ENCODE results near the gene MARVELD1.

Gene MARVELD1

DNA sequence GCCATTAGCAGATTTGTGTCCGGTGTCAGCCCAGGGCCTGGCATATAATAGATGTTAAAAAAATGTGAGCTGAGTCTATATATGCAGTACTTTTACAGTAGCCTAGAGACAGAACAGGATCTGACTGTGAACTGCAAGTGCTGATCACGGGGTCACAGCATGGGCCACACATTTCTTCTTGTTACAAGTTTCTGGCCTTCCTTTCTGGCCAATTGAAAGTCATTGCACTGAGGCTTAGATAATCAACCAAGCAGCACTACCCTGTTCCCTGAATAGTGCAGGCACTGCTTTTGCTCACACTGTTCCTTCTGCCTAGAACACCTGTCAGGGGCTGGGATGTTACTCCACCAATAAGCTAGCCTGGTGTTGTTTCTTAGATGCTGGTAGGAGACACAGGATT, 5.4 kb upstream of the MARVELD1 start:
- Histone ChIP-seq H3K4me3 (ENCODE audit: low read depth, low read length) (no peak overlapping the region), H3K36me3 (no peaks in the 10 kb centered on the region), H3K27me3 (ENCODE audit: insufficient read depth, low read depth, severe bottlenecking) (no peaks in the 10 kb centered on the region), H3K9me3 (ENCODE audit: severe bottlenecking) (no peaks in the 10 kb centered on the region), H3K27ac (no peak overlapping the region)
- no peak for DNase-seq
- TF ChIP-seq, protein P1, sequence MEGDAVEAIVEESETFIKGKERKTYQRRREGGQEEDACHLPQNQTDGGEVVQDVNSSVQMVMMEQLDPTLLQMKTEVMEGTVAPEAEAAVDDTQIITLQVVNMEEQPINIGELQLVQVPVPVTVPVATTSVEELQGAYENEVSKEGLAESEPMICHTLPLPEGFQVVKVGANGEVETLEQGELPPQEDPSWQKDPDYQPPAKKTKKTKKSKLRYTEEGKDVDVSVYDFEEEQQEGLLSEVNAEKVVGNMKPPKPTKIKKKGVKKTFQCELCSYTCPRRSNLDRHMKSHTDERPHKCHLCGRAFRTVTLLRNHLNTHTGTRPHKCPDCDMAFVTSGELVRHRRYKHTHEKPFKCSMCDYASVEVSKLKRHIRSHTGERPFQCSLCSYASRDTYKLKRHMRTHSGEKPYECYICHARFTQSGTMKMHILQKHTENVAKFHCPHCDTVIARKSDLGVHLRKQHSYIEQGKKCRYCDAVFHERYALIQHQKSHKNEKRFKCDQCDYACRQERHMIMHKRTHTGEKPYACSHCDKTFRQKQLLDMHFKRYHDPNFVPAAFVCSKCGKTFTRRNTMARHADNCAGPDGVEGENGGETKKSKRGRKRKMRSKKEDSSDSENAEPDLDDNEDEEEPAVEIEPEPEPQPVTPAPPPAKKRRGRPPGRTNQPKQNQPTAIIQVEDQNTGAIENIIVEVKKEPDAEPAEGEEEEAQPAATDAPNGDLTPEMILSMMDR (IDR thresholded peaks at IDR 0.05; ENCODE audit: low read depth, low read length): no peak

DNA sequence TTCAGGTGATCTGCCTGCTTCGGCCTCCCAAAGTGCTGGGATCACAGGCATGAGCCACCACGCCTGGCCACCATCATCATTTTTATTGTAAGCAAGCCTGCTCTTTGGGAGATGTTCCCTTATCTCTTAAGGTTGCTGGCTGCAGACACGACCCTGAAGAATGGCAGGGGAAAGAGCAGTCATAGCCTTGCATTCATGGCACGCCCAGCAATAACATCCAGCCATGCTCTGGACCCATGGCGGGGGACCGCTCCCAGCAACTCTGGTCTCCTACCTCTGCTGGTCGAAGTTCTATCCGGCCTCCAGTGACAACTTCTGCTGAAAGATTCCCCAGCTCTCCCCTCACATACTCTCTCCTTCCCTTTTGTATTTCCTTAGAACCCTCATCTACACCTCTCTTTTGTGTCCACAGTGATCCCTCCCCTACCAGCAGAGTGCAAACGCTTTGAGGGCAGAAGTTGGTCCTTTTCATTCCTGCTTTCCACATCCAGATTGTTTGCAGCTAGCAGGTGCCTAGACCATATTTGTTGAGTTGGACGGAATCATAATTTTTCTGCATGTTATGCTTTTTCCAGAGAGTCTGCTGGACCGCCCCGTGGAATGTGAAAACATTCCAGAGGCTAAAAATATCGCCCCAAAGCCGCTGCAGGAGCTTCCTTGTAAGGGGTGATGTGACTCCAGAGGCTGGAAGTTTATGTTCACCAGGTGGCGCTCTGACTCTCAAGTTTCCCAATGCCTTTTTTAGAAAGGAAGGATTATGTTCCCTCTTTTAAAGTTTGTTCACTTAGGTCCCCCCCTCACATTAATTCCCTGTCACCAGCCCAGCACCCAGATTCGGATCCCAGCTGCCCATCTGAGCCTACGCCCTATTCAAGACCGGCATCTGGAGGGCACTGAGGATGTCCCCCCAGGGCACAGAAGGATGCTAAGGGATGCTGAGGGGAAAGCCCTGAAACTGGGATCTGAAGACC, 4.3 kb upstream of the MARVELD1 start:
- DNase-seq: peak; percentile 56

DNA sequence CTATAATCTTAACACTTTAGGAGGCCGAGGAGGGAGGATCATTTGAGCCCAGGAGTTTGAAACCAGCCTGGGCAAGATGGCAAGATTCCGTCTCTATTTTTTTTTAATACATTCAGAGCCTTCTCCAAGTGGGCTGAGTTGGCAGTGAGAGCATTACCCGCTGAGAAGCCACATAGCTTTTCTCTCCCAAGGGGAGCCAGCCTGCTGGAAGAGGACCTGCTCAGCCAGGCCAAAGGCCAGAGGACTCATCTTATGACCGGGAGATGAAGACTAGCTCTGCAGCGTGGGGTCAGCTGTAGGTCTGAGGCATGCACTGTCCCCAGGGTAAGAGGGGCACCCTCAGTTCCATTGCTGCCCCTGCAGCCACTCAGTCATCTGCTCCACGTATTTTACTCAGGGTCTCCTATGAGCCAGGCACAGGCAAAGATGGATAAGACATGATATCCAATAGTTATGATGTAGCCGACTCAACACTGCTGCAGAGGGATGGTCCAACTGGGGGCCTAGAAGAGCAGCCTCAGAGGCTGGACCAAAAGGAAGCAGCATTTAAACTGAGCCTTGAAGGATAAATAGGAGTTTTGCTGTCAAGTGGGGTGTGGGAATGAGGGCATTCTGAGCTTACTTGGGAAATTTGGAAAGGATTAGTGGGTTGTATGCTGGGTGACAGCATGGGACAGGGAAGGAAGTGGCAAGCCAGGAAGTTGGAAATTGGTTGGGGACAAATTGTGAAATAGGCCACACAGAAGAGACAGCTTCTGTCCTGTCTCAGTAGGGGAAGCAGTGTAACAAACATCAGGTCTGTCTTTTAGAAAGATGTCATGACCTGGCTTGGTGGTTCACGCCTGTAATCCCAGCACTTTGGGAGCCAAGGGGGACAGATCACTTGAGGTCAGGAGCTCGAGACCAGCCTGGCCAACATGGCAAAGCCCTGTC, 1.6 kb upstream of the MARVELD1 start:
- Histone ChIP-seq H3K27ac (no peak overlapping the region), H3K4me3 (ENCODE audit: low read depth, low read length) (no peak overlapping the region), H3K36me3 (no peaks in the 10 kb centered on the region), H3K27me3 (ENCODE audit: insufficient read depth, low read depth, severe bottlenecking) (no peaks in the 10 kb centered on the region), H3K9me3 (ENCODE audit: severe bottlenecking) (no peaks in the 10 kb centered on the region)
- TF ChIP-seq, protein P1 (IDR thresholded peaks at IDR 0.05; ENCODE audit: low read depth, low read length): no peak
- DNase-seq: no peak

More for the DNA sequence above, 4.3 kb upstream of the MARVELD1 start:
- Histone ChIP-seq H3K27me3 (ENCODE audit: insufficient read depth, low read depth, severe bottlenecking) (no peaks in the 10 kb centered on the region), H3K27ac (no peak overlapping the region), H3K36me3 (no peaks in the 10 kb centered on the region), H3K9me3 (ENCODE audit: severe bottlenecking) (no peaks in the 10 kb centered on the region), H3K4me3 (ENCODE audit: low read depth, low read length) (no peak overlapping the region)
- TF ChIP-seq, protein P1 (IDR thresholded peaks at IDR 0.05; ENCODE audit: low read depth, low read length): peak; percentile 71

DNA sequence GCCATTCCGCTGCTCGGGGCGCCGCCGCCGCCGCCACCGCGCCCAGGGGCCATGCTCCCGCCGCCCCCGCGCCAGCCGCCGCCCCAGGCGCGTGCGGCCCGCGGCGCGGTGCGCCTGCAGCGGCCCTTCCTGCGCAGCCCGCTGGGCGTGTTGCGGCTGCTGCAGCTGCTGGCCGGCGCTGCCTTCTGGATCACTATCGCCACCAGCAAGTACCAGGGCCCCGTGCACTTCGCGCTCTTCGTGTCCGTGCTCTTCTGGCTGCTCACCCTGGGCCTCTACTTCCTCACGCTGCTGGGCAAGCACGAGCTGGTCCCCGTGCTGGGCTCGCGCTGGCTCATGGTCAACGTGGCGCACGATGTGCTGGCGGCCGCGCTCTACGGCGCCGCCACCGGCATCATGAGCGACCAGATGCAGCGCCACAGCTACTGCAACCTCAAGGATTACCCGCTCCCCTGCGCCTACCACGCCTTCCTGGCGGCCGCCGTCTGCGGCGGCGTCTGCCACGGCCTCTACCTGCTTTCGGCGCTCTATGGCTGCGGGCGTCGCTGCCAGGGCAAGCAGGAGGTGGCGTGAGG, 383 bp downstream of the MARVELD1 start:
- TF ChIP-seq, protein P1 (IDR thresholded peaks at IDR 0.05; ENCODE audit: low read depth, low read length): peak; percentile 53; the same call in 1 of the 2 replicates
- Histone ChIP-seq H3K27me3 (ENCODE audit: insufficient read depth, low read depth, severe bottlenecking) (no peaks in the 10 kb centered on the region), H3K36me3 (no peaks in the 10 kb centered on the region), H3K27ac (peak overlapping the region; percentile 86), H3K4me3 (ENCODE audit: low read depth, low read length) (peak overlapping the region; percentile 68), H3K9me3 (ENCODE audit: severe bottlenecking) (no peaks in the 10 kb centered on the region)
- peak; percentile 83 for DNase-seq

DNA sequence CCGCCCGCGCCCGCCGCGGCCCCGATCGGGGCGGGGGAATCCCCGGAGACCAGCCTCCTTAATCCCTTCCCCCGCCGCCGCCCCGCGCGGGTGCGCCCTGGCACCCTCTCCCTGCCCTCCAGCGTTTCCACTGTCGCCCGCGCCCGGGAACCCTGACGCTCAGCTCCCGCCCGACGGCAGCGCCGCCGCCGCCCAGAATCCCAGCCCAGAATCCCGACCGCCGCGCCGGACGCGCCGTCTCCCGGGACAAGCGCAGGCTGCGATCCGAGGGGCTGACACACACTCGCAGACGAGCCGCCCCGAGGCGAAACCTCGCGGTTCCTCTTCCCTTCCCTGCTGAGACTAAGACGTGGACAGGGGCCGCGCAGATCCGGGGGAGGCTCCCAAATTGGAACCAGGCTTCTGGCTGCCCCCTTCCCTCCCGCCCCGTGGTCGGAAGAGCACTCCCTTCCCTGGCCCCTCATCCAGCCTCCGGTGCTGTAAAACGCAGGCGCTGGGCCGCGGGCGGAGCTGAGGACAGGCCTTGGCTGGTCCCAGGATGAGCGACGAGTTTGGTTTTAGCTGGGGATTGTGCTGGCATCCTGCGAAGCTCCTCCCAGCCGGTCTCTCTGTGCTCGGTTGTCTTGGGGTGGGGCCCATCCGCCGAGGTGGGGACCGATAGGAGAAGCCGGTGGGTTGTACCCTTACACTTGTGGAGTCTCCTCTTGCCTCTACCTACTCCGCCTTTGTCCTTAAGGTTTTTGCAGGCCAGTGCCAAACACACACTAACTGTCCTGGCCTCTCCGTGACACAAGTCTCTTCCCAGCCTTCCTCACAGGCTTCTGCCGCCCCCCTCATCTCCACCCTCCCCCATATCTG, 1.1 kb downstream of the MARVELD1 start:
- no peaks in the 10 kb centered on the region for H3K36me3 ChIP-seq
- H3K27me3 ChIP-seq (ENCODE audit: insufficient read depth, low read depth, severe bottlenecking): no peaks in the 10 kb centered on the region
- peak; percentile 62 for DNase-seq
- no peaks in the 10 kb centered on the region for H3K9me3 ChIP-seq (ENCODE audit: severe bottlenecking)
- H3K4me3 ChIP-seq (ENCODE audit: low read depth, low read length): peak overlapping the region; percentile 68
- TF ChIP-seq, protein P1 (IDR thresholded peaks at IDR 0.05; ENCODE audit: low read depth, low read length): no peak
- peak overlapping the region; percentile 86 for H3K27ac ChIP-seq
